GM19467 (cell line): Measurements from ENCODE around the gene OBSCN.

Experiments used
- ATAC-seq: cut with Tn5 transposase; IDR thresholded peaks from one replicate; pipeline ENCODE4 v1.9.1; 2021; ENCODE audit warnings: mild to moderate bottlenecking, moderate library complexity; ENCODE audit not compliant: unreplicated experiment

OBSCN gene

GRCh38 chr1:228316589-228317387, 108.9 kb downstream of the OBSCN start:
- no peak for ATAC-seq

GRCh38 chr1:228317411-228317828, 109.6 kb downstream of the OBSCN start:
- no peak for ATAC-seq

GRCh38 chr1:228317891-228318810, 110.3 kb downstream of the OBSCN start:
- ATAC-seq = no peak

GRCh38 chr1:228318823-228319241, 111.0 kb downstream of the OBSCN start:
- ATAC-seq = no peak

- no peak for ATAC-seq
Measured at GRCh38 chr1:228319352-228320088, 111.7 kb downstream of the OBSCN start.

- ATAC-seq = no peak
Measured at GRCh38 chr1:228320394-228320793, 112.5 kb downstream of the OBSCN start.

- no peak for ATAC-seq
Measured at GRCh38 chr1:228321435-228321834, 113.6 kb downstream of the OBSCN start.

GRCh38 chr1:228321895-228322294, 114.1 kb downstream of the OBSCN start:
- no peak for ATAC-seq

- ATAC-seq = no peak
Measured at GRCh38 chr1:228323401-228323800, 115.6 kb downstream of the OBSCN start.

GRCh38 chr1:228325267-228325666, 117.4 kb downstream of the OBSCN start:
- ATAC-seq = no peak

- no peak for ATAC-seq
Measured at GRCh38 chr1:228329887-228330286, 122.0 kb downstream of the OBSCN start.

GRCh38 chr1:228332797-228333738, 125.2 kb downstream of the OBSCN start:
- no peak for ATAC-seq

GRCh38 chr1:228333739-228334115, 125.9 kb downstream of the OBSCN start:
- ATAC-seq = no peak

GRCh38 chr1:228334226-228334935, 126.5 kb downstream of the OBSCN start:
- no peak for ATAC-seq

- no peak for ATAC-seq
Measured at GRCh38 chr1:228334954-228335353, 127.1 kb downstream of the OBSCN start.

- no peak for ATAC-seq
Measured at GRCh38 chr1:228335406-228336307, 127.8 kb downstream of the OBSCN start.

GRCh38 chr1:228336308-228337030, 128.6 kb downstream of the OBSCN start:
- no peak for ATAC-seq
